OCI-M2 (cell line): ENCODE data around the gene RAPGEF5.

Experiments used
- DNase-seq: peaks from one replicate; lab custom pipeline; 2025; ENCODE audit not compliant: unreplicated experiment; lab: John Stamatoyannopoulos, UW

Gene RAPGEF5

DNA sequence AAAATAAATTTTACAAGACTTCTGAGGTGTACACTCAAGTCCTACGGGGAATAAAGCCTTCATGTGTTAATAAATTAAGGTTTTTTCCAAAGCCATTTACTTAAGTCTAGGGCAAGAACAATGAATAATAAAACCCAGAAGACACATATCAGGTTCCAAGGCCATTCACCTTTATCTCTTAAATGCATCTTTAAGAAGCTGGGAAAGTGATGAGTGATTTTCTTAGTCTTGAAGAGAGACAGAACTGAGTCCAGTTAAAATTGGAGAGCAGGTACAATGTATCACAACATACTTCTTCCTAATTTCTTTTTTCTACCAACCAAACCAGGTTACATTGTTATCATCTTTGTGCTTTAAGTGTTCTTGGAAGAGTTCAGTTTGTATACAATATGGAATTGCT lies 189.5 kb downstream of the RAPGEF5 start:
- DNase-seq = no peak

DNA sequence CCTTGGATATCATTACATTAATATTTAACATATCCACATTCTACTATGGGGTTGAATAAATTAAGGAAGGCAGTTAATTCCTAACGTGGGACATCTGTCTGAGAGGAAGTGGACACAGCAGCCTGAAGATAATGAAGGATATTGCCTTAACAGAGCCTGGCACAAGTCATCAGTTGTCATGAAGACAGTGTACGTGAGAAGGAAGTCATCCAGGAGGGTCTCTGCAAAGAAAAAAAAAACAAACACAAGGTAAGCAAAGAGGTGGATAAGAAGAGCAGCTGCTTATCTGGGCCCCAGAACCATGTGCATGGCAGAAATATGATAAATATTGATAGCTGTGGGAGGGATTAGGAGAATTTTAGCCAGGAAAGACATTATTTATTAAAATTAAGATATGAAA lies 190.0 kb downstream of the RAPGEF5 start:
- no peak for DNase-seq

DNA sequence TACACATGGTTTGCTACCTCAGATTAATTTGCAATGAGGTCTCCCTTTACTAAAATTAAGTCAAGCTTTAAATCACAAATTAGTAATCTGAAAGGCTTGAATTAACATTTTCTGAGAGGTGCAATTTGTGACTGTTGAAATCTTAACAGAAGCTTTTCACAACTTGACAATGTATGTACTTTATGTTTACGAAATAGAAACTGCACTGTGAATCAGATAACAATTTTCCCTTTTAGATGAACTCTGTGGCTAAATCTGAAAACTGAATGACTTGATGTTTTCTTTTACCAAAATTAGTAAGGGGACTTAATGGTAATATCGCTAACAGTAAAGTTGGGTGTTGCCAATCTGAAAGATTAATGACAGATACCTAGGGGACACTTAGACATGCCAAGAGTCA lies 197.6 kb downstream of the RAPGEF5 start:
- DNase-seq = no peak

DNA sequence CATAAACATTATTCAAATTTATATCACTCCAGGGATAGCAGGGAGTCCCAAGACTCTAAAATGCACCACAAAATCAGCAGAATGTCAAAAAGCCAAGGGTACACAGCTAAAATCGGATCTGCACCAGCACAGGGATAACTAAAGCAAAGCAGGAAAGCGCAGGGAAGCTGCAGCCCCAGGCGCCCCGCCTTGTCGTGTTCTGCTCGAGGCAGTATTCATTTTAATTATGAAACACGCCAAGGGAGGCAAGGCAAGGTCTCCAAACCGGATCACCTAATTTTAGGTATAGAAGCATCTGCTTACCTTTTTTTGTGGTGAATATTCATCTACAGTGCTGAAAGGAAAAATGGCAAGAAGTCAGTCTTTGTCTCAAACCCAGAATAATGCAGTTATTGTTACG lies 199.4 kb downstream of the RAPGEF5 start:
- DNase-seq = no peak

DNA sequence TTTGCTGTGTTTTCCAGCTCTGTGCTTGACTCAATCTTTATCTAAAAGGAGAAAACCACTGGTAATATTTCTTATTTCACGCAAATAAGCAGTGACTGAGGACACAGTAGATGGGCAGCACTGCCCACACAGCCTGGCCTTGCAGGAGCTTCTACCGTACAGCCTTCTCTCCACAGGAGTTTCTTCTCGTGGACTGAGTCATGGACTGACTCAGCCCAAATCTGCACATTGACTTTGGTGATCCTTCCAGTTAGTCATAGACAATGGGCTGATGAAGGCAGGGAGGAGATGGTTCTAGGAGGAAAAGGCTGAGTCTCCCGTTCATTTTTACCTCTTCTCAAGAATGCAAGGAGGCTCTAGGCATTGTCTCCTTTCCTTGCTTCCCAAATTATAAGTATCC lies 200.7 kb downstream of the RAPGEF5 start:
- no peak for DNase-seq

DNA sequence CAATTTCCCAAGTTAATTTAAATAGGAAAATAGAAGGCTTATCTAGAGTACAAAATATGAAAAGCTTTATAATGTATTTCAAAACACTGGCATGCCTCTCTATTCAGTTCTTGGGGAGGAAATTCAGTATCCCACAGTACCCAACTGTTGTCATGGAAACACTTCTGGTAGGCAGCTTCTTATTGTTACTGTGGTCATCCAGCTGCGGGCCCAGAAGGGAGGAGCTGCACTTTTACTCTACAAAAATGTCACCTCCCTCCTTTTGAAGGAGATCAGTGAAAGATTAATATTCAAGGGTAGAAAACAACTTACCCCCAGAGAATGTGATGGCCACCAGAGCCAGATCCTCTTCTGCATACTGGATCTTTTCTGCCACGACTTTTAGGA lies 202.8 kb downstream of the RAPGEF5 start:
- DNase-seq = no peak

DNA sequence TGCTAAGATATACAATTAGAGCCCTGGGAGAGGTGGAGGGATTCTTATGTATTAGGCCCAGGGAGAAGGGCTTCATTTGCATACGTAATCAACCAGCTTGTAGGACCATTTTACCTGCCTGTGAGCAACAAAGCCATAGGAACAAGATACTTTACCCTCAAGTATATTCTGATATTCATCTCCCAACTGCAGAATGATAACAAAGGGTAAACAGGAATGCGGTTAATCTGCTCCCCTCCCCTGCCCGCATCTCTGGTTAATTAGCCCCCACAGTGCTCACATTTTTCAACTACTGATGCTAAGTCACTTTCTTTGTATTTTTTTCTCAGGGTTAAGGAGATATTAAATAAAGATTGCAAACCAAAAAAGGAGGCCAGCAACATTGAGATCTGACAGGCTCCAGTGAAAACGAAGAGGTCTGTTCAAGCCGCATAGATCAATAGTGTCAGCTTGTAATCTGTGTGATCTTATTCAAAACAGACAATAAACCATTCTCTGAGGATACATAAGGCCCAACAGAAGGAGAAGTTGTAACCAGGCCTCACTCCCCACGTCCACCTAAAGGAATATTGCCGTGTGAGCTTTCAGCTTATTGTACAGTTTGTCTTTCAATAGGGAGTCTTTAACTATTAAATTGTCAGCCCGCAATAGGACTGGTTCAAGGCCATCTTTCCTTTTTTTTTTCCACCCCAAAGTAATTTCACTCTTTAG lies 203.4 kb downstream of the RAPGEF5 start:
- DNase-seq = no peak

DNA sequence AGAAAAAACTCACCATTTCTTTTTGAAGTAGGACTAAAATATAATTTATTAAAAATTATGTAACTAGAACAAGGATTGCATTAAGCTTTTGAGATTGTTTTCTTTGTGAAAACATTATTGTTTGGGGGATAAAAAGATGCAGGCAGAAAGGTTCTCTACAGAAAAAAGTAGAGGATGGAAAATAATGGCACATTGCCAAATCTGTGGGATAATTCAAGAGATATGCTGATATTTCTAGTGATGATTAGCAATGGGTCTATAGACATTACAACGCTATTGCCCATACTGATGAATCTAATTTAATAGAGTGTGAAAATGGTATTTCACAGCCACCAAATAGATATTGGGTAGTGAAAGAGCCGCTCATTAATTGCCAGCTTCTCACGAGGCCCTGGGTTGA lies 204.3 kb downstream of the RAPGEF5 start:
- no peak for DNase-seq

DNA sequence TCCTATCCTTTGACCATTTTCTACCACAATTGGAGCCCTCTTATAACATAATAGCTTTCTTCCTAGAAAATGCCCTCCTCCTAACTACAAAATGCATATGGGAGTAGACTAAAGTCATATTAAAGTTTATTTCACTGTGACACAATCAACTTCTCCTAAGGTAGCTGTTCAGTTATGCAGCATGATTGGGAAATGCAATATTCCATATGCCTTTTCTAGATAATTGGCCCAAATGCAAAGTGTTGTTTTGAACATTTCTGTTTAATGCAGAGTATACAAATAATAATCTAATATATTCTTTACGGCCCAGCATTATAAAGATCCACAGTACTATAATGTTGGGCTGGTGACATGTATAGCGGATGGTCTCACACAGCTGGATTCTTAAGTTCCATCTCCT lies 205.1 kb downstream of the RAPGEF5 start:
- DNase-seq = no peak

DNA sequence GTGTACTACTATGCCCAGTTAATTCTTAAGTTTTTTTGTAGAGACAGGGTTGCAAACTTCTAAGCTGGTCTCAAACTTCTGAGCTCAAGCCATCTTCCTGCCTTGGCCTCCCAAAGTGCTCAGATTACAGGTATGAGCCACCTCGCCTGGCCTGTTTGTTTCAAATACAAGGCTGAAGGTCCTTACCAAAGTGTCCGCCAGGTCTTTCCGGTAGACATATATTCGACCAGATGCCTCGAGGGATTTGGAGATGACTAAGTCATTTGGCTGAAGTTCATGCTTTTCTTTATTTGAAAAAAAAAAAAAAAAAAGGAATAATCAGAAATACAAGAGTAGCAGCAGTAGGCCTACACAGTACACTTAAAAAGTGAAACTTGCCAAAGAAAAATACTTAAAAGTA lies 206.7 kb downstream of the RAPGEF5 start:
- DNase-seq = no peak

DNA sequence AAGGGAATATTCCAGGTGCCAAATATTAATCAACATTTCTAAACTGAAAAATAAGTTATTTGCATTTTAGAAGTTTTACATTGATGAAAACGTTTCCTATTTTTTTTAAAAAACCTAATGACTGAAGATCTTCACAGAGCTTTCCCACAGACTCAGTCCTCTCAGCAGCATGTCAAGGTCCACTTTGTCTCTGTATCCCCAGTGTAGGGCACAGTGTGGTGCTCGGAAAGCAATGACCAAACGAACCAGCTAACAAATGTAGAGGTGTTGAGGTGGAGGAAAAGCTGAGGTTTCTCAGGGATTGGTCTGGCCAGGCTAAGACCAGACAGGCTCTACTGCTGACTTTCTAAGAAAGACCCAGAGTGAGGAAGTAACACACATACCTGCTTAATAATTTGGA lies 209.1 kb downstream of the RAPGEF5 start:
- no peak for DNase-seq

DNA sequence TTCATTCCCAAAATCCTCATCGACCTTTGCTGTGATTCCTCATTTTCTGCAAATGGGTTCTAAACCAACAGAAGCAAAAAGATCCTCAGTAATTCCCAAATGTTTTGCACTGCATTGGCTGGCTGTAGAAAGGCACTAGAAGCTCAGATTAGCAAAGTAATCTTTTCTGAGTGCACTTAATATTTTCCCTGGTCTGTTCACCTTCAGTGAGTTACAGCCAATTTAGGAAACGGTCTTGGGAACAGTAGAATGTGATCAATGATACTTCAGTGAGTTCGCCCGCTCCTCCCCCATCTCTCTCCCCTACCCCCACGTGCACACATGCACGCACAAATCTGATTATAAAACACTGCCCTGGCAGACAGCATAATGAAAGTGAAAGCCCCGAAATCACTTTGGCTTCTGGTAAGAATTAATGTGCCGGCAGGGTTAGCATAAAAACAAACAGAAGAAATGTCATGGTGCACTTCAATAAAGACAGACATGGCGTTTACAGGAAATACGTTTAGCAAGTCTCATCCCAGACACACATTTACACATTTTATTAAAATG lies 209.9 kb downstream of the RAPGEF5 start:
- no peak for DNase-seq

DNA sequence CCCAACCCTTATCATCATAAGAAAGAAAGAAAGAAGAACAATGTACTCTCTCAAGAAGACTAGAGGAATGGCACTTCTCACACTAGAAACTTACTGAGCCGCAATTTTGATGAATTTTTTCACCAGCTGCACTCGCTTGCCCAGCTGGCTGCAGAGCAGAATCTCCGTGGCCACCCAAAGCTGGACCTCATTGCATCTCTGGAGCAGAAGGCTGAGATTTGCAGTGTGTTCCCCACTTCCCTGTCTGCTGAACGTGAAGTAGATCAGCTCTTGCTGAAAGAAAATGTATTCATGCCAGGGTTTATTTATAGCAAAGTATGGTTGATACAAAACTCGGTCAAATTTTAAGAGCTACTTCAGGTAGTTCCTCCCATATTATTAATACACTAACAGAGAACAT lies 212.0 kb downstream of the RAPGEF5 start:
- DNase-seq = no peak

DNA sequence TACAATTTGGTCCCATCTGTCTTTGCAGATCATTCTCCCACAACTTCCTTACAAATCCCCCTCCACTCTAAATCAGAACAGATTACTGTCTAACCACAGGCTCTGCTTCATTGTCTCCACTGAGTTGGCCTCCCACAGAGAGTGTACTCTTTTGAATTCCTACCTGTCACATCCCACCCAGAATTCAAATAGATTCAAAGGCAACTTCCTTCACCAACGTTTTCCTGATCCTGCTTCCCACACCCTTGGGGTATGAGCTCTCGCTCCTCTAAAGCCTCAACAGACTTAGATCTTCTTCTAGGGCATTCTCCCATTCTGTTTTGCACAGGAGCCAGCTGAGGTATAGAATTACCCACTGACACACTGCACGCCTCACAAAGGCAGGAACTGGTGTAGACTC lies 213.5 kb downstream of the RAPGEF5 start:
- no peak for DNase-seq

DNA sequence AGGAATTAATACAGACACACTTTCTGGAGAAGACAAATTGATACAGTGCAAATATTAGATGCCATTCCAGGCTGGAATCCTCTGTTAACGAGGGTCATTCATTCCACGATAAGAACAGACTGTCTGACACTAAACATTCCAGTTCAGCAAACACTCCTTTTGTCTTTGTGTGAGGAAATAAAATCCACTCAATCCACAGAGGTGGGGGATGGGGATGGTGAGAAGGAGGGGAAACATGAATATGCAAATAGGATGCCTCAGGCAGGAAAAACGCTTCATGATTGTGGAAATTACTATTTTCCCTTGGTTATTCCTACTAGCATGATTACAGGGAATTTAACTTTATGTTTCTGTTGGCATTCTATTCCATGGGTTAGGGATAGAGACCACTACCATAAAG lies 214.4 kb downstream of the RAPGEF5 start:
- no peak for DNase-seq

DNA sequence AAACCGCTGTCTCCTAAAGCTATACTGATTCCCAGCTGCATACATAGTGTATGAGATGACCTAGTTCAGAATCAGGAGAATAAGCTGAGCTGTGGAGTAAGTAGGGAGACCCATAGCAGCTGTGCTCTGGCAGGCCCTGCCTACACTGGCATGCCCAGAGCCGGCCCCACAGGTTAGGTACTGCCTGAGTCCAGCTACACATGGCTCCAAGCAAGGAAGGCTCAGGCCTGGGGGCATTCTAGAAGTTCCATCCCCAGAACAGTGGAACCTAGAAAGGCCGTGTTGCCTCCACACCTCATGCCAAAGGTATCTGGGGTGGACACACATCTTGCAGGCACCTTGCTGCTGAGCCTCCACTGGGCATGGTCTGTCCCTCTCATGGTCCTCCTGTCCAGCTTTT lies 215.6 kb downstream of the RAPGEF5 start:
- no peak for DNase-seq

DNA sequence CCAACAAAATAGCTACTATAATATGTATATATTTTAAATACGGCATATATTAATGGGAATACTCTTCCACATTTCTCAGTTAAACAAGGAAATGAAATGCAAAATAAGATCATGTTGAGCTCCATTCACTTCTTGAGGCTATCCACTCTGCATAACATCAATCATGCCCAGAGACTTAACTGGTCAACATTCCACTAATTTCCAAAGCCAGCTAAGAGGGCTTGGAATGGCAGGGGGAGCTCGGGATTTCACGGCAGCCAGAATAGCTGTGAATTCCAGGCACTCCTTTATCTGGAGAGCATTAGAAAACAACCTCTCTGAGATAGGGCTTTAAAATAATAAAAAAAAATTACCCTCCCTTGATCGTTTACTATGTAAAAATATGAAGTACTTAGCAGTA lies 216.4 kb downstream of the RAPGEF5 start:
- DNase-seq = no peak

DNA sequence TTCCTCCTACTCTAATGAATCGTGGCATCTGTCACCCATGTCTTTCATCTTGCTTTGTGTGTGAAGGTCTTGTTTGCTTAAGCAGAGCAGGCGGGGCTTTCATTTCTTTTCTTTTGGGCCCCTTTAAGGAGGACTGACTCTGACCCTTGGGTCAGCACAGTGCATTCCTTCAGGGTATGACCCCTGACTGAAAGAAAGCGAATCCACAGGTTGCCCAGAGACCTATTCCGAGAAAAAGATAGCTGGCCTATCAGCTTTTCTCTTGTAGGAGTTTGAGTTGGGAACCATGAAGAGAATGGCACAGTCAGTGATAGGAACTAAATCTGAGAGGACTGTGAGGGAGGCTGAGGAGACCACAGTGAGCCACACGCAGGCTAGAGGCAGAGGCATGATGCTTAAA lies 218.1 kb downstream of the RAPGEF5 start:
- DNase-seq = no peak

DNA sequence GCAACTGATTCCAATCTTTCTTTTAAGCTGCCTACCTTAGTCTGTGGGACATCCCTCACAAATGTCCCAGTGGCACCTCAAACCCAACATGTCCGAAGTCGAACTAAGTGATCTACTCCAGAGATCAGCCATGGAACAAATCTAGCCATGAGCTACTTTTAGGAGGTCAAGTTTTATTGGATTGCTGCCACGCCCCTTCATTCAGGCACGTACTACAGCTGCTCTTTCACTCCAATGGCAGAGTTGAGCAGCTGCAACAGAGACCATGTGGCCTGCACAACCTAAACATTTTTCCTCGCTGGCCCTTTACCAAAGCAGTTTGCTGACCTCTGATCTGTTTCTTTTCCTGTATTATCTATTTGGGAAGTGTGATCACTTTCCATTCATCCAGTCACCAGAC lies 218.8 kb downstream of the RAPGEF5 start:
- no peak for DNase-seq

DNA sequence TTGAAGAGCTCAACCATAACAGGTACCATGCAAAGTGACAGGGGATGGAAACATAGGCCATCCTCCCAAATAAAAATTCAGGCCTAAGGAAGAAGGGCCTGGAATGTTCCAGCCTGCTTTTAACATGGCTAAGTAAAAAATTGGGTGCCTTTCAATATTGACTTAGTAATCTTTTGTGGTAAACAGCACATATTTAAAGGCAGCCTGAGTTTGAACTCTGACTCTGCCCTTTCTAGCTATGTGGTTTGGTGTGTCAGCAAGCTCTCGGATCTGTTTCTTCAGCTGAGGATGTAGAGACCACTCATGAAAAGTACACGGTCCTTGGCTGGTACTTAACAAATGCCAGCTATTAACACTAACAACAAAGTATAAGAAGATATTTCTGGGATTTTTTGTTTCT lies 219.5 kb downstream of the RAPGEF5 start:
- no peak for DNase-seq

DNA sequence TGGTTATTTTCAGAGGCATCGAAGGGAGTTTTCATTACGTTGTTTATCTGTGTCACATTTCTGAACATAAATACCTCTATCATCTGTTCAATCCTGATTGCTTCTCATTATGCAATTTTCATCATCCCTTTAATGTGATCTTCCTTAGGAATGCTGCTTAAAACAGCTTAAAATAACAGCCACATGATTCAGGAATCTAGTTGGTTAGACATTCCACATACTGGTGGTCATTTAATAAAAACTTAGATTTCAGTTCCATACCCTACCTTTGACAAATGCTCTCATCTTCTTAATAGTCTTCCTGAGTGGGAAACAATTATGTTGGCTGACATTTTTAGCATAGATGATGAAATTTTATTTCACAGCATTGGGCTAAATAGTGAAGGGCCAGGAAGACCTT lies 219.9 kb downstream of the RAPGEF5 start:
- DNase-seq = no peak

DNA sequence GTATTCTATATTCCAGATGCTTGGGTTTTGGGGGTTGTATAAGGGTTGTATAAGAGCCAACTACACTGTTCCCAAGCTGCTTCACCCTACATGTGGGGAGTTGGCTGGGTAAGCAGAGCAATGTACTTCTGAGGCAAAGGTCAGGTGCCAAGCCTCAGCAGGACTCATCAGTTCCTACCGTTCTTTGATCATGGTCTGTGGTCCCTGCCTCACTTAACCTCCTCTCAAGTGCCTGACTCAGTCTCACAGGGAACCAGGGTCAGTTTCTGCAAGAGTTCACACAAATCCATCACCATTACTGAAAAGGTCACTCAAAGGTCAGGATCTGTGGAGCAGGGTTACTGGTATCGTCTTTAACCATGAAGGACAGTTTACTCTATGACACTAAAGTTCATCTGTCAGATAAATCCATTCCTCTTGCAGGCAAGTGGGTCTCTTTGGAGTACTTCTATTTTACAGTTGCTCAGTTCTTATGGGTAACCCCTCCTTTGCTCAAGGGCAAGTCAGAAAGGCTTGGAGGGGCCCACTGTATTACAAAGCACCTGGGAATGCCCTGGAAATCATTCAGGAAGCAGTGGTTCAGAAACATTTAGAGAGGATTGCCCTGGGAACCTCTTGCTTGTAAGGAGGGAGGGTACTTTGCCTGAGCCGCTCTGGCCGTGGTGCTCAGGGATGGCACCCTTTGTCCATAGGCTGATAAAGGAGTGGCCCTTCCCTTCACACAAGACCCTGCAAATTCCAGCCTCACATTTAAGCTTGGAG lies 227.0 kb downstream of the RAPGEF5 start:
- no peak for DNase-seq

DNA sequence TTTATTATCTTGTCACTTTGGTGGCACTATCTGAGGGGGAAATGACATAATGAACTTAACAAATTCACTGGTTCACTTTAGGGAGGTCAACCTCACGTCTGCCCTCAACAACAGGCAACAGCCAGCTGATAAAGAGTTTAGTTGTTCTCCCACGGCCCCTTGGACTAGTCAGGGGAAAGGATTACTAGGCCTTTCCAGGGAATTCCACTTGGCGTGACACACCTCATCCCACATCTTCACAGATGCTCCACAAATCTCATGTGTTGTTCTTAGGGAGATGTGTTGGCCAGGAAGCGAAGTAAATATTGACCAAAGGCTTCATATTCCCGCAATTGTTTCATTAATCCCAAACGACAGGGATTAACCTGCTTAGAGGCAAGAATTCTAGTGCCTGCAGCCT lies 227.8 kb downstream of the RAPGEF5 start:
- DNase-seq = no peak
